Mesothelial cell of epicardium (in vitro differentiated cells): Measurements from ENCODE around the gene PRDM15. TPM values are rescaled to one million over a fixed set of nuclear protein-coding genes. Genes with fewer than 3 reads are reported as not detected.
A peak's percentile ranks its signal among the peaks of the same experiment; 100 is the strongest.

ENCODE experiments used
- DNase-seq, 2 experiments: peaks; one replicate each; pipeline ENCODE4 v3.0.0; 2021; ENCODE audit warnings: low spot score in 2 of 2; ENCODE audit not compliant: unreplicated experiment in 2 of 2
- H3K27ac Mint-ChIP-seq: 2 replicates; pipeline ENCODE4 v1.8.0; 2021; ENCODE audit warnings: mixed read lengths
- H3K27me3 Mint-ChIP-seq: 2 replicates; pipeline ENCODE4 v1.8.0; 2021; ENCODE audit warnings: low read depth, mixed read lengths
- H3K36me3 Mint-ChIP-seq: 2 replicates; pipeline ENCODE4 v1.8.0; 2021; ENCODE audit warnings: mixed read lengths
- H3K4me1 Mint-ChIP-seq: 2 replicates; pipeline ENCODE4 v1.8.0; 2021; ENCODE audit warnings: mixed read lengths
- H3K4me3 Mint-ChIP-seq: 2 replicates; pipeline ENCODE4 v1.8.0; 2021; ENCODE audit warnings: mild to moderate bottlenecking, moderate library complexity, mixed read lengths
- H3K9me3 Mint-ChIP-seq: 2 replicates; pipeline ENCODE4 v1.8.0; 2021; ENCODE audit warnings: mixed read lengths
- CTCF ChIP-seq: fragments of 200-600 bp; sonication (generic); IDR thresholded peaks from one replicate; pipeline ENCODE4 v1.5.0; 2021; ENCODE audit warnings: antibody characterized with exemption; ENCODE audit not compliant: unreplicated experiment
- total RNA-seq: library from RNA; stranded (reverse); gene quantifications from 3 replicates; pipeline ENCODE4 v1.2.1, GENCODE V29; 2021

PRDM15 gene
- total RNA-seq, 1 donor from 2014 or later, result 12.0 TPM

GRCh38 chr21:41779659-41780058, 99.5 kb downstream of the PRDM15 start:
- Mint-ChIP-seq H3K27ac (no peak overlapping the region), H3K36me3 (peaks cover 3% of the 10 kb centered on the region), H3K4me1 (peaks cover 47% of the 10 kb centered on the region), H3K9me3 (no peaks in the 10 kb centered on the region), H3K27me3 (peaks cover 15% of the 10 kb centered on the region), H3K4me3 (no peak overlapping the region)
- TF ChIP-seq CTCF, result no peak
- no peak for DNase-seq

- Mint-ChIP-seq H3K9me3 (no peaks in the 10 kb centered on the region), H3K36me3 (peaks cover under 1% of the 10 kb centered on the region), H3K4me3 (no peak overlapping the region), H3K27ac (no peak overlapping the region), H3K4me1 (peaks cover 49% of the 10 kb centered on the region), H3K27me3 (peaks cover 17% of the 10 kb centered on the region)
- no peak for DNase-seq
- TF ChIP-seq CTCF, result no peak
These were observed 100.1 kb downstream of the PRDM15 start for GRCh38 chr21:41778930-41779600.

- TF ChIP-seq CTCF, result peak; percentile 89
- H3K27ac Mint-ChIP-seq, result peak overlapping the region; percentile 75
- peaks cover 41% of the 10 kb centered on the region for H3K4me1 Mint-ChIP-seq
- H3K4me3 Mint-ChIP-seq, result peak overlapping the region; percentile 47
- no peaks in the 10 kb centered on the region for H3K9me3 Mint-ChIP-seq
- peaks cover 18% of the 10 kb centered on the region for H3K27me3 Mint-ChIP-seq
- H3K36me3 Mint-ChIP-seq, result no peaks in the 10 kb centered on the region
- DNase-seq, result peak; percentile 65 to 90
These were observed 101.0 kb downstream of the PRDM15 start for GRCh38 chr21:41777951-41778815.

- Mint-ChIP-seq H3K27ac (no peak overlapping the region), H3K4me3 (no peak overlapping the region), H3K9me3 (no peaks in the 10 kb centered on the region), H3K27me3 (peaks cover 27% of the 10 kb centered on the region), H3K36me3 (no peaks in the 10 kb centered on the region), H3K4me1 (peaks cover 45% of the 10 kb centered on the region)
- no peak for DNase-seq
- no peak for TF ChIP-seq CTCF
These were observed 102.4 kb downstream of the PRDM15 start for GRCh38 chr21:41776778-41777177.

- Mint-ChIP-seq H3K36me3 (no peaks in the 10 kb centered on the region), H3K4me1 (peaks cover 37% of the 10 kb centered on the region), H3K27ac (peak overlapping the region; percentile 55), H3K4me3 (no peak overlapping the region), H3K27me3 (peaks cover 34% of the 10 kb centered on the region), H3K9me3 (no peaks in the 10 kb centered on the region)
- no peak for DNase-seq
- TF ChIP-seq CTCF, result no peak
These were observed 104.0 kb downstream of the PRDM15 start for GRCh38 chr21:41775149-41775472.
